ENCODE measurements around the gene LMBRD2. TPM values are rescaled to one million over a fixed set of nuclear protein-coding genes. Genes with fewer than 3 reads are reported as not detected.

LMBRD2 gene
- polyA plus RNA-seq, 1 of the 3 experiments (the other 2 are of a cell fraction) = 1.6 TPM

- Histone ChIP-seq H3F3A (replicated peaks; ENCODE audit: insufficient read depth) (peaks cover 11% of the 10 kb centered on the region), H3K27ac (ENCODE audit: low read depth in 2 of 2, low read length in 1 of 2) (no peak overlapping the region), H3K9ac (no peak overlapping the region), H3K36me3 (replicated peaks in 1 of 2; ENCODE audit: control insufficient read depth in 1 of 2, insufficient read depth in 2 of 2, low read length in 1 of 2) (peaks cover 62% of the 10 kb centered on the region in 2 experiments), H3K79me2 (ENCODE audit: insufficient read depth) (no peaks in the 10 kb centered on the region), H3K9me3 (no peaks in the 10 kb centered on the region), H3K9me2 (no peaks in the 10 kb centered on the region), H3K4me2 (no peak overlapping the region), H4K20me1 (ENCODE audit: insufficient read depth) (no peaks in the 10 kb centered on the region), H2AFZ (ENCODE audit: low read depth) (no peak overlapping the region), H3K4me1 (ENCODE audit: control insufficient read depth in 1 of 2, insufficient read depth in 2 of 2, low read depth in 1 of 2, low read length in 1 of 2) (peaks cover 0 to 3% of the 10 kb centered on the region in 2 experiments; a peak in 2 of 4 replicates), H3K27me3 (ENCODE audit: insufficient read depth) (no peaks in the 10 kb centered on the region), H3K4me3 (ENCODE audit: low read depth in 2 of 2, low read length in 1 of 2) (no peak overlapping the region)
- TF ChIP-seq USF2 (IDR thresholded peaks at IDR 0.05; ENCODE audit: borderline replicate concordance, low read depth, low read length) (no peak), MXI1 (IDR thresholded peaks at IDR 0.05; ENCODE audit: low read depth, low read length) (no peak), JUND (IDR thresholded peaks at IDR 0.05) (no peak), CHD2 (IDR thresholded peaks at IDR 0.05; ENCODE audit: low read length, partially characterized antibody) (no peak), CTCF (IDR thresholded peaks at IDR 0.05) (no peak), YY1 (IDR thresholded peaks at IDR 0.05; ENCODE audit: low read depth) (no peak), GABPA (IDR thresholded peaks at IDR 0.05; ENCODE audit: low read depth) (no peak), RCOR1 (IDR thresholded peaks at IDR 0.05; ENCODE audit: low read length) (no peak), FOXJ3 (CRISPR knock-in tag; IDR thresholded peaks at IDR 0.05) (no peak), TEAD4 (IDR thresholded peaks at IDR 0.05; ENCODE audit: borderline replicate concordance, insufficient read depth) (no peak), POLR2AphosphoS5 (IDR thresholded peaks at IDR 0.05; ENCODE audit: low read depth, low read length) (no peak), SIN3A (IDR thresholded peaks at IDR 0.05; ENCODE audit: borderline replicate concordance, low read depth, low read length) (no peak), RFX5 (IDR thresholded peaks at IDR 0.05; ENCODE audit: low read length) (no peak), ELF1 (IDR thresholded peaks at IDR 0.05) (no peak), EP300 (IDR thresholded peaks at IDR 0.05; ENCODE audit: borderline replicate concordance in 1 of 2, low read depth in 1 of 2, low read length in 1 of 2) (no peak), TAF1 (IDR thresholded peaks at IDR 0.05; ENCODE audit: borderline replicate concordance, low read depth, low read length) (no peak), RXRA (IDR thresholded peaks at IDR 0.05; ENCODE audit: borderline replicate concordance, low read depth) (no peak), NFIC (IDR thresholded peaks at IDR 0.05; ENCODE audit: borderline replicate concordance) (no peak), USF1 (IDR thresholded peaks at IDR 0.05; ENCODE audit: borderline replicate concordance, low read depth) (no peak), SMC3 (IDR thresholded peaks at IDR 0.05; ENCODE audit: low read depth, low read length) (no peak)
- DNase-seq = no peak
- POLR2A ChIA-PET = no interaction called here
- CTCF ChIA-PET = interaction anchor here (0.6 to 1.5 kb wide), 2 partner anchors 20 to 439 kb away, joined by 3 to 4 read pairs; no protein-coding TSS in a partner anchor
Measured at GRCh38 chr5:36198281-36198680, 46.6 kb upstream of the LMBRD2 start.

All from SK-N-SH (cell line).